T-helper 2 cell treated with Interferon-gamma antibody and Interleukin-4, amounts not matched to agents 100 ng/mL and 5 ng/mL, for 36 hours (primary cell): ENCODE data around the gene HOXA11. TPM values are rescaled to one million over a fixed set of nuclear protein-coding genes. Genes with fewer than 3 reads are reported as not detected.

ENCODE experiments used
- intact Hi-C: fragments of 100-400 bp; cut with micrococcal nuclease; formaldehyde crosslinking; loops from one replicate; pipeline ENCODE4 v1.15.1; 2023
- total RNA-seq: library from RNA; stranded (reverse); gene quantifications from 2 replicates; pipeline ENCODE4 v1.2.3, GENCODE V29; 2022

HOXA11 gene
- total RNA-seq, 1 donor from 2014 or later: not detected

GRCh38 chr7:27161721-27162560, 23.1 kb downstream of the HOXA11 start:
- intact Hi-C loops: loop anchor here (1.0 to 5.0 kb wide), 7 partner anchors 65 to 1300 kb away; no protein-coding TSS in a partner anchor

- intact Hi-C loops: loop anchor here (1.0 to 5.0 kb wide), 7 partner anchors 64 to 1299 kb away; no protein-coding TSS in a partner anchor
Observed at GRCh38 chr7:27161214-27161720, 23.8 kb downstream of the HOXA11 start.

DNA sequence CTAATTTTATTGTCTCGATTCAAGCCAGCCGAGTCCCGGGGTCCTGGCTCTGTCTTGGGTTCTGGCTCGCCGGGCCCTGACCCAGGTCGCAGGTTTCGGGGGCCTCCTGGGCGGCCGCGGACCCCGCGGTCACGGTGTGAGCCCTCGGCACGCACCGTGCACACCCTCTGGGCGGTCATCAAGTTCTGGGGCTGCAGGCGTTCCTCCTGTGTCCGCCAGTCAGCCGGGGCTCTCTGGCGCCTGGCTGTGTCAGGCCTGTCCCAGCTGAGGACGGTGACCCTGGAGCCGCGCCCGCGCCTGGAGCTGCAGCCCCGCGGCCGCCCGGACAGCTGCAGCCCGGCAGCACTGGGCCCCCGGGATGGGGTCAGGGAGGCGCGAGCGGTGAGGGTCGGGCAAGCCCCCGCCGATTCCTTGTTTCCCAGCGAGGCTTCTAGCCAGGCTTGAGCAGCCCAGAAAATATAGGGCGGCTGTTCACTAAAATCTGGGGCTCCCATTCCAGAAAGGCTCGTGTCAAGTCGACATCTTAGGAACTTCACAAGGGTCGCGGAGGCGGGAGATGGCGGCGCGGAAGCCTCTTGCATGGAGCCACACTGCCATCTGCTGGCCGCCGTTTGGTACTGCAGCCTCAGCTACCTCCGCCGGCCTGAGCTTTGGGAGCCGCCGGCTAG, 24.4 kb downstream of the HOXA11 start:
- intact Hi-C loops: loop anchor here (1.0 to 5.0 kb wide), 8 partner anchors 10 to 1298 kb away; no protein-coding TSS in a partner anchor

DNA sequence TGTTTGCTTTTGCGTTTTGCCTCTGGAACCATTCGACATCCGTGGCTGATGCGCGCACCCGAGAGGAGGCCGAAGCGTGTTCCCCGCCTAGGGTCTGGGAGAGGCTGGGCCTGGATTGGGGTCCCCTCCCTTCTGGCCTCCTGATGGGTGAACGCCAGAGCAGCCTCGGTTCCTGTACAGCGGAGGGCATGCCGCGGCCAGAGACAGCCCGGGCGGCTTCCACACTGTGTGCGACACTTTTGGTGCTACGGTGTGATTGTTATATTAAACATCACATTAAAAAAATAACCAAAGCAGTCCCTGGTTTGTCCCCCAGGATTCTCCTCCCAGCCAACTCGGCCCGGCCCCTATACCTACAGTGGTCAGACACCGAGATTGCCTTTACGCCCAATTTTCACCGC, 24.9 kb downstream of the HOXA11 start:
- intact Hi-C loops: loop anchor here (1.0 to 5.0 kb wide), 4 partner anchors 10 to 1298 kb away; no protein-coding TSS in a partner anchor

GRCh38 chr7:27159266-27160144, 25.5 kb downstream of the HOXA11 start:
- intact Hi-C loops: loop anchor here (1.0 to 5.0 kb wide), 5 partner anchors 9 to 1297 kb away; no protein-coding TSS in a partner anchor

GRCh38 chr7:27158436-27159265, 26.4 kb downstream of the HOXA11 start:
- intact Hi-C loops: loop anchor here (2.0 kb wide), 1 partner anchor 14 kb away; no protein-coding TSS in a partner anchor

DNA sequence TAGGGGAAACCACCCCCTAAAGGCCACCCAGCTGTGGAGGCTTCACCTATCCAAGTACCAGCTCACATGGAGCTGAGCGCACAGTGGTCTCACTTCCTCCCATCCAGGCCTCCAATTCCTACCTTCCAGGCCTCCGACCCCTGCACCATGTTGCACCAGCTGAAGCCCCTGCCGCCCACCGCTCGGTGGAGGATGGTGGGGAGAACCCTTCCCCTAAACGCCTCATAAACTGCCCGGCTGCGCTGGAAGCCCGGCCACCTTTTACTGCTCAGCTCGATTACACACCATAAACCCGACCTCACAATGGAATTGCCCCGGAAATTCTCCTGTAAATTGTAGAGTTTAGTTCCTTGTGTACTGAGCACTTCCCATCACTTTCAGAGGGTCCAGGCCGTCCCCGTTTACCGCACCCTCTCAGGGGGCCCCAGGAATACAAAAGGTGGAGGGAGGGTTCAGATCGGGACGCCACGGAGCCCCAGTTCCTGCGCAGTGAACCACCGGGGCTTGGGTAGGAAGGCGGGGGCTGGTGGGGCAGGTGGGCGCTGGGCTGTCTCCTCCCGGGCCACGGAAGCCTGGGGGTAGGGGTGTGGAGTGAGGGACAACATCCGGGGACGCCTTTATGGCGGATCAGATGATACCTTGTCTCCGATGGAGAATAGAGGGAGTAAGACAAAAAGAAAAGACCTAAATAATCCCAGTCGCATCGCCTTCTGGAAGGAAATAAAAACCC, 27.2 kb downstream of the HOXA11 start:
- intact Hi-C loops: loop anchor here (1.0 to 2.0 kb wide), 3 partner anchors 8 to 27 kb away; partner anchors contain the start of gene HOXA11

DNA sequence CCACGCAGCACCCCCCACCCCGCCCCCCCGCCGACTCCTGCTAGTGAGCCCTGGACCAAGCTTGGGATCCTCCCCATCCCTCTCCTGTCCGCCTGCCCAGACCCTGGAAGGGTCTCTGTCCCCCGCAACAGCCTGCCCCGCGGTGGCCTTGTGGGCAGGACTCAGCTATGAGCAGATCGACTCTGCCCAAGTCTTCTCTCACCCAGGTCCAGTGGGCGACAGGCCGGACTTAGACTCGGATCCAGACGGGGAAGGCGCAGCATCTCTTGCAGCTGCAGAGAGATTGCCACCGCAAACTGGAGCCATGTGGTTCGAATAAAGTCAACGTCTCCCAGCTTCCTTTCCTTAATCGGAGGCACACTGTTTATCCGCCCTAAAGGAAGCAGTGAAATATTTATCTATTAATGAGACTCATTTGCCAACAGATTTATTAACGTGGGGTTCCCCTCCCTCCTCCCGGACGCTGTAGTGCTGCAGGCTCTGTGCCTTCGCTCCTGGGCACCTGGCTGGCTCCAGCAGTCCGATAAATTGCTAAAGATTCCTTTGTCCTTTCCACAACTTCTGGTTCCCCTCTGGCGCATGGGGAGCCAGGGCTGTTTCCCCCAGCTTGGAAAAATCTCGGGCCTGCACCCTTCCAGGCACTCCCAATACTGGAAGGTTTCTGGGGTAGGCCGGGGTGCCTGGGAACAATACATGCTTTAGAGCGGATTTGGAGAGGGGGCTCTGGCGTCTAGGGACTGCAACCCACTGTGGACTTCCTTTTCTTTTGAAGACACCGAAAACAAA, 27.9 kb downstream of the HOXA11 start:
- intact Hi-C loops: loop anchor here (1.0 to 2.0 kb wide), 2 partner anchors 9 to 28 kb away; partner anchors contain the start of gene HOXA11

DNA sequence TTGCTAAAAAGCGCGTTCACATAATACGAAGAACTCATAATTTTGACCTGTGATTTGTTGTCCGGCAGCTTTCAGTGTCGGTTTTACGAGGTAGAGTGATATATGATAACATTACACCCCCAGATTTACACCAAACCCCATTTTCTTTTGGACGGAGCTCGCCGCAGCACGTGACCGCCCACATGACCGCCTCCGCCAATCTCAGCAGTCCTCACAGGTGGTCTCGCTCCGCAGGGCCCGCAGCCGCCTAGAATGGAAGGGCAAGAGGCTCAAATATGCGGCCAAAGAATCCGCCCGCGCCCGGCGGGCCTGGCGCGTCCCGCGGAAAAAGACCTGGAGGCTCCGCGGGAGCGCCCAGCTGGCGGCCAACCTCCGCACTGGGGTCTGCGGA, 28.5 kb downstream of the HOXA11 start, which contains the start of gene HOXA7:
Gene HOXA7 (minus strand): TSS at position 168 of the 391 bp plus-strand sequence. CDS start 130 bp downstream, at position 38.
- intact Hi-C loops: loop anchor here (2.0 kb wide), 1 partner anchor 28 kb away; the partner anchor contains the start of gene HOXA11

- intact Hi-C loops: loop anchor here (2.0 kb wide), 1 partner anchor 29 kb away; the partner anchor contains the start of gene HOXA11
Observed at GRCh38 chr7:27155816-27156507, 29.1 kb downstream of the HOXA11 start.

DNA sequence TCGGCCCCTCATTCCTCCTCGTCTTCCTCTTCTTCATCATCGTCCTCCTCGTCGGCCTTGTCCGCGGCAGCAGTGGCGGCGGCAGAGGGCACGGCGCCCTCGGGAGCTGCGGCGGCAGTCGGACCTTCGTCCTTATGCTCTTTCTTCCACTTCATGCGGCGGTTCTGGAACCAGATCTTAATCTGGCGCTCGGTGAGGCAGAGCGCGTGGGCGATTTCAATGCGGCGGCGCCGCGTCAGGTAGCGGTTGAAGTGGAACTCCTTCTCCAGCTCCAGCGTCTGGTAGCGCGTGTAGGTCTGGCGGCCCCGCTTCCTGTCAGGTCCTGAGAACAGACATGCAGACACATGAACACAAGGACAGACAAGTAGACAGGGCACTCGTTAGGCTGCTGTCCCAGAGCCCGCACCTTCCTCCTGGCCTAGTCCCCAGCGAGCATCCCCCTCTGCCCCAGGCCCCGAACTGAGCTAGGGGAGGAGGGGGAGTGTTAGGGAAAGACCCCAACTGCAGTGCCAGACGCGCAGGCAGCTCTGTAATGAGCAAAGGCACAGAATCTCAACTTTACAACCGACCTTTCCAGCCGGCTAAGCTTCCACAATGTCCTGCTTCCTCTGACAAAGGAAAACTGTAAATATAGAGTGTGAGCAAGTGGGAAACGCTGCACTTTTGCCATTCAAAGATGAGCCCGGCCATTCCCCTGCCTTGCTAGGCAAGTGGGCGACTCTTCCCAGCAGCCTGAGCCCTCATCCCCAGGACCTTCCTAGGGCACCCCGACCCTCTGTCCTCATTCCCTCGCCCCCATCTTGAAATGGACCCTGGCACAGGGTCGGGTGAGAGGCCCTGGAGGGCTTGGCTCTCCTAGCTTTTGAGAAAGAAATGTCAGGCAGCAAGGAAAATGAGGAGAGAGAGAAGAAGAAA, 29.9 kb downstream of the HOXA11 start:
- intact Hi-C loops: no loop called here

DNA sequence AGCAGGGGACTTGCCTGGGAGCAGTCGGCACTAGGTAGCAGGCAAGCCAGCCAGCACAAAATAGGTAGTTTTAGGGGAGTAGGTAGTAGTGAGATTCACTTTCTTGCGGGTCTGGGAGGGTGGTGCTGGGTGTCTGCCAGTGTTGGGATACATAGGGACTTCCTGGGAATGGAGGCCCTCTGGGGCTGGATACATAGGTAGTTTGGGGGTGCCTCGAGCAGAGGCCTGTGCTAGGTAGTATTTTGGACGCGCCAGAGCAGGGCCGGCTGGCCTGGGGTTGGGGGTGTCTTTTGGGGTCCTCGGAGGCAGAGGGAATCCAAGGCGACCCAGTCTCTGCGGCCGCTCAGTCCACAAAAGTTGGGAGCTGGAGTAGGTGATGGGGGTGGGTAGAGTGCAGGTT, 30.7 kb downstream of the HOXA11 start:
- intact Hi-C loops: no loop called here

- intact Hi-C loops: no loop called here
Observed at GRCh38 chr7:27153526-27153925, 31.5 kb downstream of the HOXA11 start.

GRCh38 chr7:27152816-27153442, 32.1 kb downstream of the HOXA11 start:
- intact Hi-C loops: no loop called here

DNA sequence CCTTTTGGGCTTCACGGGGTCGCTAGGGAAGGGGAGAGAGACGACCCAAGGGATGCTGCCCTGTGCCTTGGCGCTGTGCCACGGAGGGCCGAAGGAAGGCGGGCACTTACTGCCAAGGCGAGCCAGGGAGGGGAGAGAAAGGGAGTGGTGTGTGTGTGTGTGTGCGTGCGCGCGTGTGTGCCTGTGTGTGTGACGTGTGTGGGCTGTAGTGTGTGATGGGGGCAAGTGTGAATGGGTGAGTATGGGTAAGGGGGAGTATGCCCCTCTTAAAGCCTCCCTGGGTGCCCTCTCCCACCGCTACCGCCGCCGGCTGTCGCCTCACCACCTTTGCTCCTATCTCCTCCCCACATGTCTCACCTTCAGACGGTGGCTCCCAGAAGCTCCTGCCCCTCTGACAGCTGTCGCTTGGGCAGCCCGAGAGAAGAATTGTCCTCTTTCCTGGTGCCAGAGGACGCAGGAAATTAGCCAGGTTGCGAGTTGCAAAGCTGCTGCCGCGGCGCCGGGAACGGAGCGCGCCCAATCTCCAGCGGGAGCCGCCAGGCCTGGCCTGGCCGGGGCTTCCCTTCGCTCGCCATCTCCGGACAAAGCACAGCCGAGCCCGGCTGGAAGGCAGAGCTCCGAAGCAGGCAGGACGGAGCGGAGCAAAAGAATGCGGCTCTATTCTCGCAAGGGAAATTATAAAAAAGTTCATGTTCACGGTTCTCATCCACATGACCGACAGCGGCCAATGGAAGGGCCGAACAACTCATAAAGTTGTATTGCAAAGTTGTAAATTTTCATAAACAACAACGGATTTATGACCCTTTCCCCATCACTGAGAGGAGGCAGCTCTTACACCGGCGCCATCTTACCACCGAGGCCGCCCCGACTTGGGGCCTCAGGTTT, 32.9 kb downstream of the HOXA11 start, which contains the start of gene HOXA3:
Gene HOXA3 (minus strand): TSS at position 653 of the 885 bp plus-strand sequence. CDS start 41,943 bp downstream, outside the sequence.
- intact Hi-C loops: loop anchor here (2.0 kb wide), 2 partner anchors 15 to 55 kb away; no protein-coding TSS in a partner anchor
